GM20431 (cell line): ENCODE data around the gene TXNRD1.

Source experiments
- in situ Hi-C: fragments of 300-500 bp; cut with MseI, MboI; formaldehyde crosslinking; loops from one replicate; pipeline ENCODE4 v1.15.0; 2020; ENCODE audit warnings: low sequenced_read_pairs; ENCODE audit not compliant: unreplicated experiment

Gene TXNRD1

DNA sequence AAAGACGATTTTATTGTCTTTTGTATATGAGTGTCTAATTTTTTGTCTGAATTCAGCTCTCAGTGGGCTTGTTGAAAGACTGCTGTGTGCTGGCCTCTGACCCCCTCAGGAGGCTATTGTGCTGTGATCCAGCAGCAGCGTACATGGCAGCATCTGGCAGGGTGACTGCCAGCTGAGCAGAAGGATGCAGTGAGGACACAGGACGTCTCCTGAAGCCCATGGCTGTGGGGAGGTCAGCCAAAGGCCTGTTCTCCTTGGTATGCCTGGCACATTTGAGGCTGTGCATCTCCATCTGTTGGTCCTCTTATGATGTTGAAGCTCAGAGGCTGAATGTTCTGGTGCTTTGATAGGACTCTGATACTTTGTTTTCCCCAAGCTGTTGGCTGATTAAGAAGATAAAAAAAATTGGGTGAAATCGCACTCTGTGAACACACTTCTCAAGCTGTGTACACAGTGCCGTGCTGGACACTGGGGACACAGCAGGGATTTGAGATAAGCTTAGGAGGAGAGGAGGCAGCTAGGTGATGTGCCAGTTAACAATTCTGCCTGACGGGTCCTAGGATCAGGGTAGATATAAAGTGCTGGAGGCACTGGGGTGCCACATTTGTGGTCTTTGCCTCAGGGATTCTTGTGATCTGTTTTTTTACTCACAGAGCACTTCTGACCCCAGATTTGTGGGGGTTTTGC, 125.5 kb downstream of the TXNRD1 start:
- in situ Hi-C loops: no loop called here

DNA sequence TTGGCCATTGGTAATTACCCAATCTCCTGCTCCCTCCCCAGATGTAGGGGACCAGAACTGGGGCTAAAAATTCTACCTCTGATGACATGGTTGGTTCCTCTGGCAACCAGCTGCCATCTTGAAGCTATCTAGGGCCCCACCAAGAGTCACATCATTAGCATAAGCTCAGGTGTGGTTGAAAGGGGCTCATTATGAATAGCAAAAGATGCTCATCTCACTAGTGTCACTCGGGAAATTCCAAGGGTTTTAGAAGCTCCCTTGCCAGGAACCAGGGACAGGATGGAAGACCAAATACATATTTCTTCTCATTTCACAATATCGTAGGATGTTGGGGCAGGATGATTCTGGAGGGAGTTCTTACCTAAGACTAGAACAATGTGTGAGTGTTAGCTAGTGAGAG, 126.6 kb downstream of the TXNRD1 start:
- in situ Hi-C loops: no loop called here

DNA sequence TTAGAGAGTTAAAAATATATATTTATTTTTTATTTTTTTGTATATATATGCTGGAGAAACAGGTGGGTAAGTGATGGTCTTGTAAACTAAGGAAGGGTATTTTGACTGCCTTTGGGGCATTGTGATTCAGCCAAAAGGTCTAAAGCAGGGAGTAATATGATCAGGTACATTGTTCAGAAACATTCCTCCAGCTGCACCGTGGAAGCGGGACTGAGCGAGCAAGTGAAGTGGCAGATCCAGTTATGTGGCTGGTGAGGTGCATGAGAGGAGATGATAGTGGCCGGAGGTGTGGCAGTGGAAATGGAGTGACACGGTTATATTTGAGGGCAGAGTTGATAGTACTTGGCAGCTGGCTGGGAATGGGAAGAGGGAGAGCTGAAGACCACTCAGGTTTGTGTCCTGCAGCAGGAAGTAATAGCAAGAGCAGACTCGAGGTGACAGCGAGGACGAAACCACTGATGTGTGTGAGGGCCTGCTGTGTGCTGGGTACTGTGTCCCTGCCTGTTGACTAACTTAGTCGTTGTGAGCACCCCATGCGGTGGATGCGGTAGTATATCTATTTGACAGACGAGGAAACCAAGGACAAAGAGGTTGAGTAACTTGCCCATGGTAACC, 127.2 kb downstream of the TXNRD1 start:
- in situ Hi-C loops: no loop called here

DNA sequence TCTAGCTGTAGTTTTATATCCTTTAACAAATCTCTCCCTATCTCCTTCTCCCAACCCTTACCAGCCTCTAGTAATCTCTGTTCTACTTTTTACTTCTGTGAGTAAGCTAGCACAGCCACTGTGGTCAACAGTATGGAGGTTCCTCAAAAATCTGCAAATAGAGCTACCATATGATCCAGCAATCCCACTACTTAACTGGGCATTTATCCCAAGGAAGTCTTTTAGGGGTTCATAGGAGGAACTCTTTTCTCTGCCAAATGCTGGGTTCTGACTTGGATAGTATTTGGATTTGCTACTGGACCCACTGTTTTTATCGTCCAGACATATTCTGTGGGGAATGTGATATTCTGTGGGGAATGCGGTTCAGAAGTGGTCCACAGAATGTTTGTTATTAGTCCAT, 129.1 kb downstream of the TXNRD1 start:
- in situ Hi-C loops: no loop called here

DNA sequence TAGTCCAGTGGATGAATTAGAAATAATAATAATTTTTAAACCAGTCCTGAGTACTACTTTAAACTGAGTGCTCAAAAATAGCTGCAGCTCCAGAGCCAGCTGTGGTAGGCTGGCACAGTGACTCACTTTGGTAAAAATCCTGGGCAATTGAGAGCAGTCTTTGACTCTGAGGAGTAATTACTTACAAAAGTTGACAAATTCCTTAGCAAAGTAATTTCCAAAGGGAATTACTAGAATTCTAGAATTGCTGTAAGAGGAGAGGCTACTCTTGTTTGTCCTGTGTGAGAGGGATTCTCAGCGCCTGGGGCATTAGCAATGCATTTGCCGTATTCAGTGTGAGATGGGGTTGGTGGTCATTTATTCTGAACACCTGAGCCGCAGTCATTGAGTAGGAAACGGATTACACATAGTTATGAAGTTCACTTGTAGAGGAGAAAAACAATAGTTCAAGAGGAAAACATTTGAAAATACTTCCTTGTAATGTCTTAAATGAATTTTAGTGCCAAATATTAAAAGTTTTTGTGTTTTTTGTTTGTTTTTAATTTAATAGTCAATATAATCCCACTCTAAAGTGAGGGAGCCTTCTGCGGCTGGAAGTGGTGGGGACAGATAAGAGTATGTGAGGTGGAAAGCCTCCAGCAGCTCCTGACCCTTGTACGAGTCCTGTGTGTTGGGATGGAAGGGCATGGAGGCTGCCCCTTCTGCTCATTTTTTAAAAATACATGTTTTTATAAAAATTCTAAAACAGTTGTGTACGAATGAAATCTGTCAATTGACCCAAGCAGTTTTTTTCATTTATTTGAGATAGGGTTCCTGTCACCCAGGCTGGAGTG, 129.9 kb downstream of the TXNRD1 start:
- in situ Hi-C loops: no loop called here

DNA sequence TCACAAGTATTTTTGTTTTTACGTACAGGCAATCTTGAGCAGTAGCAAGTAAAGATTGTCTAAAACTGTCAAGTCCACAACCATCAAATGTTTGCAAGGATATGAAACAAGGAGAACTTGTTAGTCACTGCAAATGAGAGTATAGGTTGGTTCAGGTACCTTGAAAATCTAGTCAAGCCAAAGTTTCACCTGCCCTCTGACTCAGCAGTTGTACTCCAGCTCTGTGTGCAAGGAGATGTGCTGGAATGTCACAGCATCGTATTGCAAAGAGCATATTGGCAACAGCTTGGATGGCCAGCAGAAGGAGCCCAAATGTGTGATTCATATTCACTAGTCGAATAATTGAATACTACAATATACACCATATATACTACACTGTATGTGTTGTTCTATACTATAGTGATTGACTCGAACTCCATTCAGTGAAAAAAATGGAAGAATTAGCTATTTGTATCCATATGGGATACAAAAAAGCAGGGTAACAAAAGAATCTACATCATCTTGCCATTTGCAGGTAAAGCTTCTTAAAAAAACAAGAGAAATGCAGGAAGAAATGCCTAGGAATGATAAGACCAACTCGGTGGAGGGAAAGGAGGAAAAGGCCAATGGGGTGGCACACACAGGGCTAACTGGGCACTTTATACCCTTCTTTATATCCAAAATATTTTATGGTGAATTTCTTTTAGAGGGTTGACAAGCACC, 131.9 kb downstream of the TXNRD1 start:
- in situ Hi-C loops: no loop called here

DNA sequence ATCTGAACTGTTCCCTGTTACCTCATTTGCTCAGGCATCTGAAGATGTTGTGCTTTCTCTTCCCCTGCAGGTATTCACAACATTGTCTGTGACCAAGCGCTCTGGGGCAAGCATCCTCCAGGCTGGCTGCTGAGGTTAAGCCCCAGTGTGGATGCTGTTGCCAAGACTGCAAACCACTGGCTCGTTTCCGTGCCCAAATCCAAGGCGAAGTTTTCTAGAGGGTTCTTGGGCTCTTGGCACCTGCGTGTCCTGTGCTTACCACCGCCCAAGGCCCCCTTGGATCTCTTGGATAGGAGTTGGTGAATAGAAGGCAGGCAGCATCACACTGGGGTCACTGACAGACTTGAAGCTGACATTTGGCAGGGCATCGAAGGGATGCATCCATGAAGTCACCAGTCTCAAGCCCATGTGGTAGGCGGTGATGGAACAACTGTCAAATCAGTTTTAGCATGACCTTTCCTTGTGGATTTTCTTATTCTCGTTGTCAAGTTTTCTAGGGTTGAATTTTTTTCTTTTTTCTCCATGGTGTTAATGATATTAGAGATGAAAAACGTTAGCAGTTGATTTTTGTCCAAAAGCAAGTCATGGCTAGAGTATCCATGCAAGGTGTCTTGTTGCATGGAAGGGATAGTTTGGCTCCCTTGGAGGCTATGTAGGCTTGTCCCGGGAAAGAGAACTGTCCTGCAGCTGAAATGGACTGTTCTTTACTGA, 132.9 kb downstream of the TXNRD1 start:
- in situ Hi-C loops: no loop called here

DNA sequence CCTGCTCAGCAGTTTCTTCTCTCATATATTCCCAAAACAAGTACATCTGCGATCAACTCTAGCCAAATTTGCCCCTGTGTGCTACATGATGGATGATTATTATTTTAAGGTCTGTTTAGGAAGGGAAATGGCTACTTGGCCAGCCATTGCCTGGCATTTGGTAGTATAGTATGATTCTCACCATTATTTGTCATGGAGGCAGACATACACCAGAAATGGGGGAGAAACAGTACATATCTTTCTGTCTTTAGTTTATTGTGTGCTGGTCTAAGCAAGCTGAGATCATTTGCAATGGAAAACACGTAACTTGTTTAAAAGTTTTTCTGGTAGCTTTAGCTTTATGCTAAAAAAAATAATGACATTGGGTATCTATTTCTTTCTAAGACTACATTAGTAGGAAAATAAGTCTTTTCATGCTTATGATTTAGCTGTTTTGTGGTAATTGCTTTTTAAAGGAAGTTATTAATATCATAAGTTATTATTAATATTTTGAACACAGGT, 133.5 kb downstream of the TXNRD1 start:
- in situ Hi-C loops: no loop called here

DNA sequence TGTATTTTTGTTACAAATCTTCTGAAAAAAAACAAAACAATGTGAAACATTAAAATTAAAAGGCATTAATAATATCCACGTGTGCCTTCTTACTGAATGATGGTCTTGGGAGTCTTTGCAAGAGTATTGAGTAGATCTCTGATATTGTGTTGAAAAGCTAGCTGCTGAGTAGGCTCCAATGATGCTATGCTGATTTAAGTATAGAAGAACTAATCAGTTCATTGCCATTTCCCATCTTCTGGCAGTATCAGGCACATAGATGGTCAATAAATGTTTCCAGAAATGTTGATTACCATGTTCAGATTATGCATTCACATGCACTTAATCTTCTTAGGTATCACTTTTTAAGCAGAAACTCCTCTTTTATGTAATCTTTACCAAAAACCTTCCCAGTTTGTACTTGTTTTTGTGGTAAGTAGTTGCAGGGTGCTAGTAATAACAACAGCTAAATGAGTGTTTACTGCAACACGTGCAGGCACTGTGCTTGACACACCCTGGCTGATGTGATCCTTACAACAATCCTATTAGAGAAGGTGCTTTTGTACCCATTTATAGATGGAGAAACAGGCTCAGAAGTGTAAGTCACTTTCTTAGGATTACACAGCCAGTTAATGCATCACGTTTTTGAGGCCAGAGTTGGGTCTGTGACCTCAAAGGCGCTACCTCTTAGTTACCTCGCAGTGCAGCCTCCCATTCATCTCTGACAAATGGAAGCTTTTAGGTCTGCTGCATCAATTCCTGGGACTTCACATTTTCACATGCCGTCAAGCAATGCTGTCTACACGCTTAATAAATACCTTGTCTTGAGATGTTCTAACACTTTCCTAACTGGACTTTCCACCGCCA, 134.9 kb downstream of the TXNRD1 start:
- in situ Hi-C loops: loop anchor here (10.0 to 25.0 kb wide), 2 partner anchors 146 to 712 kb away; no protein-coding TSS in a partner anchor

DNA sequence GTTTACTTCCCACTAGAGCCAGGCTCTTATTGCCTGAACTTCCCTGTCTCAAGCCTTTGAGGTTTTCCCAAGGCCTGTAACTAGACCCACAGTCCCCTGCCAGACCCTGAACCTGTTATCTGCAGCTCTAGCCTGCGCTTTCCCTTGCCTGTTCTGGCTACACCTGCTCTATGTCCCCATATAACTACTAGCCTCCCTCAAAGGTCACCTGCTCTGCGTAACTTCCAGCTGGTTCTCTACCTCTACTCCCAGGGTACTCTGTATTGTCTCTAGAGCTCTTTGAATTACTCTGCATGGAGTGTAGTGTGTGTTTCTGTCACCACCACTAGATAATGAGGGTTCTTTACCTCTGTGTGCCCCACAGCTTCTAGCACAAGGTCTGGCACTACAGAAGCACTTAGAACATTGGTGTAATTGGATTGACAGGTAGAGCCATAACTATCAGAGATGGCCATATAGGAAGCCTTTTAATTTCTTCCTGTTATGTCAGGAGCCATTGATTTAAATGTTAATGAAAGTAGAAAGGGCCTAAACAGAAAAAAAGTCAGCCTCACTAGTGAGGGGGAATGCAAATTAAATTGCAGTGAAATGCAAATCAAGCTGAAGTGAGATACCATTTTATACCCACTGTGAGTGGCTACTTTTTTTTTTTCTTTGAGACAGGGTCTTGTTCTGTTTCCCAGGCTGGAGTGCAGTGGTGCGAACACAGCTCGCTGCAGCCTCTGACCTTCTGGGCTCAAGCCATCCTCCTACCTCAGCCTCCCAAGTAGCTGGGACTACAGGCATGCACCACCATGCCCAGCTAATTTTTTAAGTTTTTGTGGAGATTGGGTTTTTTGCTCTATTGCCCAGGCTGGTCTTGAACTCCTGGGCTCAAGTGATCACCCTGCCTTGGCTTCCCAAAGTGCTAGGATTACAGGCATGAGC, 135.7 kb downstream of the TXNRD1 start:
- in situ Hi-C loops: loop anchor here (10.0 to 25.0 kb wide), 2 partner anchors 147 to 711 kb away; no protein-coding TSS in a partner anchor

DNA sequence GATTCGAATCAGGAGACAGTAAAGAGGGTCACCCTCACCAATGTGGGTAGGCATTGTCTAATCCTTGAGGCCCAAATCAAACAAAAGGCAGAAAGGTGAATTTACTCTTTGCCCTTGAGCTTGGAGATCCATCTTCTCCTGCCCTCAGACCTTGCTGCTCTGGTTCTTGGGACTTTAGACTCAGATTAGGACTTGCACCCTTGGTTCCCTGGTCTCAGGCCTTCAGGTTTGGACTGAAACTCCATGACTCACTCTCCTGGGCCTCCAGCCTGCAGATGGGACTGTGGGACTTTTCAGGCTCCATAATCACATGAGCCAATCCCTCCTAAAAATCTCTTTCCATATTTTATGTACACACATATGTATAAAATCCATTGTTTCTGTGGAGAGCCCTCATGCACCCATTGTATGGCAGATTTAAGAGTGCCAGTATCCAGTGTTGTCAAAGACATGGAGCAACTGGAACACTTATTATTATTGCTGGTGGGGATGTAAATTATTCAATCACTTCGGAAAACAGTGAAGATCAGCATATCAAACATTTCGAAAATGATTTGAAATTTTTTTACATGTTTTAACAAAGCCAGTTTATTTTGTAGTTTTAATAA, 136.6 kb downstream of the TXNRD1 start:
- in situ Hi-C loops: loop anchor here (10.0 to 25.0 kb wide), 2 partner anchors 147 to 710 kb away; no protein-coding TSS in a partner anchor

DNA sequence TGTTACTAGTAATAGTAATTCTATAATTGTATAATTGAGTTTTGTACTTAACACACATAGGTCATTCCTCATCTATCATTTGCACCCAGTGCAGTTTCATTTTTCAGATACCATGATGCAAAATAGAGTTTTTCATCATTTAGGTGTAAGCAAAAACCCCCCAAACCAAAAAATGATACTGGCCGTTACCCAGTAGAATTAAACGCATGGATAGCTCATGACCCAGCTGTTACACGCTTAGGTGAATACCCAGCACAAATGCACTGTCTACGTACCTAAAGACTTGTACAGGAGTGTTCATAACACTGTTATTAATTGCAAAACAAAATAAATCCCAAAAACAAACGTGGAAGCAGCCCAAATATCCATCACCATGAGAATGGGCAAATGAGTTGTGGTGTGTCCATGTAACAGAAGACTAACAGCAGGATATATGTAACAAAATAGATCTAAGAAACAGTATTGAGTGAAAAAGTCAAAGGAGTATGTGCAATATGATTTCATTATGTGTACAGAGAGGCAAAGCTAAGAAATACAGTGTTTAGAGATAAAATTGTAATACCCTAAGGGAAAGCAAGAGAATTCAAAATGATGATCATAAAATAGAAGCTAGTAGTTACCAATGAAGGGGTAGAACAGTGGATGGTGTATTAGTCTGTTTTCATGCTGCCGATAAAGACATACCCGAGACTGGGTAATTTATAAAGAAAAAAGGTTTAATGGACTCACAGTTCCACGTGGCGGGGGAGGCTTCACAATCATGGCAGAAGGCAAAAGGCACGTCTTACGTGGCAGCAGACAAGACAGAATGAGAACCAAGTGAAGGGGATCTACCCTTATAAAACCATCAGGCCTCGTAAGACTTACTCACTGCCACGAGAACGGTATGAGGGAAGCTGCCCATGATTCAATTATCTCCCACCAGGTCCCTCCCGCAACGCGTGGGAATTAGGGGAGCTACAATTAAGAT, 137.7 kb downstream of the TXNRD1 start:
- in situ Hi-C loops: loop anchor here (10.0 to 25.0 kb wide), 2 partner anchors 148 to 709 kb away; no protein-coding TSS in a partner anchor

DNA sequence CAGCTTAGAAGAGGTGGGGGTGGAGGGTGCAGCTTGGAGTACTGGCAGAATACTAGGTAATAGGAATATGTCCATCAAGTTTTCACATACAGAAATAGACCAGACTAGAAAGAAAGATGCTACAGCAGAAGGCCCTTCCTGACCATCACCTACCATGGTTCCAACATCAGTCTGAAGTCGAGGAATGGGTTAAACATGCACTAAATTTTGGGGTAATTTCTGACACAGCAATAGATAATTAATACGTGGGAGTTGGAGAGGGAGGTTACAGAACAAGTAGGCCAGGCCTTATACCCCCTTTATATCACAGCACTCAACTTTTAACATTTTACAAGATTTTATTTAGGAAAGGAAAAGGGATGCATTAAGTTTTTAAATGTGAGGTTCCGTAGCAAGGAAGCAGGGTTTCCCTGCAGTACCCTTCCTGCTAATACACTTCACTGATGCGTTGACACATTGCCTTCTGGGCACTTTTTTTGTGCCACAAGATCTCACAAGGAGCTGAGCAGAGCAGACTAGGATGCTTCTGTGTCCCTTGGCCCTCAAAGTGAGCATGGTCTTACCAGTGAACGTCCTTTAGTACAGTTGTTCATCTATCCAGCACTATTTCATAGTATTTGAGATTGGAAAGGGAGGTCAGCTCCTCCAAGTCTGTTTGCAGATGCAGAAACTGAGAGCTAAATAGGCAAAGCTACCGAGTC, 138.7 kb downstream of the TXNRD1 start:
- in situ Hi-C loops: loop anchor here (10.0 to 25.0 kb wide), 2 partner anchors 150 to 708 kb away; no protein-coding TSS in a partner anchor

DNA sequence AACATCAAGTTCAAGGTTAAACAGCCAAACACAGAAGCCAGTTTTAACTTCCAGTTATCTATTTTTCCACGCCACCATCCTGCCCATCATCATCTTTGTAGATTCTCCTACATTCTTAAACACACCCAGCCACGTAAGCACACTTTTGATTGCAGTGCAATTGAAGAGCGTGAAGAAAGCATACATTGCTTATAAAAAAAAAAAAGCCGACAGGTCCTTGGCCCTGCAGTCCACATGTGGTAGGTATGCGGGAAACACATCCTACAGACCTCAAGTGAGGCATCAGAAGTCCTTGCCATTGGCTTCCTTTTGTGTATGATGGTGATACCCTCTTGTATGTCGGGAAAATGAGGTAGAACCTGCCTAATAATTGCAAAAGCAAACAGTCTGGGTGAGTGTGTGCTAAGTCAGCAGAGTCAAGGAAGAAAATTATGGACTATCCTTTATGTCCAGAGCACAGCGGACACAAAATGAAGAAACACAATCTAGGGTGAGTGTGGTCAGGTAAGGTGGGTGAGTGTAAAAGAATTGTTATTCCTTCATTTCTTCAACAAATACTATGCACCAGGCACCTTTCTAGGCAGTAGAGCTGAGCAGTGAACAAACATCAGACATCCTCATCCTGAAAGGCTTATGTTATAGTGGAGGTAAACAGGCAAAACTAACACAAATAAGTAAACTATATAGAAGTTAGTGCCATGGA, 139.4 kb downstream of the TXNRD1 start:
- in situ Hi-C loops: loop anchor here (10.0 to 25.0 kb wide), 2 partner anchors 150 to 707 kb away; no protein-coding TSS in a partner anchor

DNA sequence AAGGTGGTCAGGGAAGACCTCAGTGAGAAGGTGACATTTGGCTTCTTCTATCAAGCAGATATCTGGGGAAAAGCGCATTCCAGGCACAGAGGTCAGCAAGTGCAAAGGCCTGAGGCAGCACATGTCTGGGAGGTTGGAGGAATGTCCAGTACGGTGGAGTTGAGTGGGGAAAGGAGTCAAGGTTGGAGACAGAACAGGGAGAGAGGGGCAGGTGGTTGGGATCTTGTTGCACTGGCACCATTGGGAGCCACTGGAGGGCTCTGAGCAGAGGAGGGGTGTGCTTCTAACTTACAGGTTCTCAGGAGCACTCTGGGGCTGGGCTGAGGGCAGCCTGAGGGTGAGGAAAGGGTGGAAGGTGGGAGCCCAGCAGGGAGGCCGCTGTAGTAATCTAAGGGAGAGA, 140.1 kb downstream of the TXNRD1 start:
- in situ Hi-C loops: loop anchor here (10.0 to 25.0 kb wide), 2 partner anchors 151 to 707 kb away; no protein-coding TSS in a partner anchor
